Thyroid gland (tissue), 4 donors: Measurements from ENCODE around the gene TRAIP. TPM values are rescaled to one million over a fixed set of nuclear protein-coding genes. Genes with fewer than 3 reads are reported as not detected.

ENCODE experiments used
- DNase-seq, 2 donors: peaks; one replicate each; pipeline ENCODE4 v3.0.0-alpha.2; 2019
- H3K27ac ChIP-seq, 3 donors: fragments of 200-600 bp; sonication (generic); 1 replicate in 2 of 3; 2 replicates in 1 of 3; pipeline ENCODE4 v1.5.1; 2016 to 2019; ENCODE audit warnings: mild to moderate bottlenecking in 1 of 3, moderate library complexity in 1 of 3
- H3K27me3 ChIP-seq: fragments of 200-600 bp; sonication (generic); one replicate; pipeline ENCODE4 v1.5.1; 2019
- H3K36me3 ChIP-seq, 2 donors: fragments of 200-600 bp; sonication (generic); one replicate each; pipeline ENCODE4 v1.5.1; 2016 to 2019
- H3K4me1 ChIP-seq, 2 donors: fragments of 200-600 bp; sonication (generic); one replicate each; pipeline ENCODE4 v1.5.1; 2017 to 2019
- H3K4me3 ChIP-seq, 3 donors: fragments of 200-600 bp; sonication (generic); replicated peaks in 1 of 3; 1 replicate in 2 of 3; 2 replicates in 1 of 3; pipeline ENCODE4 v1.5.1; 2016; ENCODE audit warnings: mild to moderate bottlenecking in 1 of 3
- H3K9me3 ChIP-seq: fragments of 200-600 bp; sonication (generic); one replicate; pipeline ENCODE4 v1.5.1; 2017
- POLR2A ChIP-seq, 2 donors: fragments of 450-650 bp; IDR thresholded peaks; one replicate each; pipeline ENCODE4 v1.6.1; 2017; ENCODE audit warnings: antibody characterized with exemption in 2 of 2, mild to moderate bottlenecking in 2 of 2, moderate library complexity in 1 of 2
- WGBS, 2 donors: methylation state at CpG; one replicate each; pipeline ENCODE4 v1.1.5; 2017; 5-methylcytosine and 5-hydroxymethylcytosine counted together
- intact Hi-C: fragments of 100-400 bp; cut with DNase I; formaldehyde crosslinking; loops from one replicate; pipeline ENCODE4 v1.15.1; 2023
- total RNA-seq, 4 donors: library from RNA; depleted of rRNA; stranded (reverse); fragments of >200 nt; gene quantifications; one replicate each; pipeline ENCODE4 v1.2.3, GENCODE V29; 2016
- TF ChIP-seq, protein P1 (sequence below), 6 experiments: fragments of 200-600 bp in 3 of 6; fragments of 450-650 bp in 3 of 6; sonication (generic) in 3 of 6; IDR thresholded peaks; one replicate each; pipeline ENCODE4 v1.5.1; 2016 to 2019; ENCODE audit warnings: antibody characterized with exemption in 6 of 6, mild to moderate bottlenecking in 2 of 6, inconsistent platforms in 1 of 6, moderate library complexity in 1 of 6

The TRAIP gene
- total RNA-seq, 4 donors from 2014 or later, result 0.73 to 7.0 (median 3.3) TPM

GRCh38 chr3:49788056-49788455 lies 68.3 kb downstream of the TRAIP start:
- TF ChIP-seq, protein P1, sequence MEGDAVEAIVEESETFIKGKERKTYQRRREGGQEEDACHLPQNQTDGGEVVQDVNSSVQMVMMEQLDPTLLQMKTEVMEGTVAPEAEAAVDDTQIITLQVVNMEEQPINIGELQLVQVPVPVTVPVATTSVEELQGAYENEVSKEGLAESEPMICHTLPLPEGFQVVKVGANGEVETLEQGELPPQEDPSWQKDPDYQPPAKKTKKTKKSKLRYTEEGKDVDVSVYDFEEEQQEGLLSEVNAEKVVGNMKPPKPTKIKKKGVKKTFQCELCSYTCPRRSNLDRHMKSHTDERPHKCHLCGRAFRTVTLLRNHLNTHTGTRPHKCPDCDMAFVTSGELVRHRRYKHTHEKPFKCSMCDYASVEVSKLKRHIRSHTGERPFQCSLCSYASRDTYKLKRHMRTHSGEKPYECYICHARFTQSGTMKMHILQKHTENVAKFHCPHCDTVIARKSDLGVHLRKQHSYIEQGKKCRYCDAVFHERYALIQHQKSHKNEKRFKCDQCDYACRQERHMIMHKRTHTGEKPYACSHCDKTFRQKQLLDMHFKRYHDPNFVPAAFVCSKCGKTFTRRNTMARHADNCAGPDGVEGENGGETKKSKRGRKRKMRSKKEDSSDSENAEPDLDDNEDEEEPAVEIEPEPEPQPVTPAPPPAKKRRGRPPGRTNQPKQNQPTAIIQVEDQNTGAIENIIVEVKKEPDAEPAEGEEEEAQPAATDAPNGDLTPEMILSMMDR (IDR thresholded peaks at IDR 0.05), result no peak
- TF ChIP-seq POLR2A (IDR thresholded peaks at IDR 0.05), result no peak
- intact Hi-C loops, result loop anchor here (5.0 kb wide), 1 partner anchor 66 kb away; the partner anchor contains the start of gene GMPPB
- 92 to 97% methylated on average over 2 of the region's 2 CpGs for WGBS, 2 donors

DNA sequence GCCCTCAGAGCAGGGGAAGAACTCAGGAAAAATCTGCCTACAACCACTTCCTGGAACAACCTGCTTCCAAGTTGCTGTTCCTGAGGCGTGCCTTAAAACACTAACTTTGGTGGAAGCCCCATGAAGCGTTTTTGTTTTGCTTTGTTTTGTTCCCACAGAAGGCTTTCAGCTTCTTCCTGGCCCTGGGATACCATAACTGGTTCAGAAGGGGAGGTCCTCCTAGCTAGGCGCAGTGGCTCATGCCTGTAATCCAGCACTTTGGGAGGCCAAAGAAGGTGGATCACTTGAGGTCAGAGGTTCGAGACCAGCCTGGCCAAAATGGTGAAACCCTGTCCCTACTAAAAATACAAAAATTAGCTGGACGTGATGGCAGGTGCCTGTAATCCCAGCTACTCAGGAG lies 68.8 kb downstream of the TRAIP start:
- Histone ChIP-seq H3K27me3 (no peaks in the 10 kb centered on the region), H3K27ac (peak overlapping the region in 1 of 3 donors; percentile 98), H3K4me3 (no peak overlapping the region), H3K36me3 (no peaks in the 10 kb centered on the region), H3K9me3 (no peaks in the 10 kb centered on the region), H3K4me1 (peaks cover 11 to 28% of the 10 kb centered on the region in 2 donors)
- 85 to 89% methylated on average over 5 of the region's 5 CpGs for WGBS, 2 donors
- intact Hi-C loops, result loop anchor here (5.0 kb wide), 1 partner anchor 65 kb away; the partner anchor contains the start of gene GMPPB
- TF ChIP-seq, protein P1 (IDR thresholded peaks at IDR 0.05), result no peak
- no peak for TF ChIP-seq POLR2A (IDR thresholded peaks at IDR 0.05)
- DNase-seq, result no peak

More at GRCh38 chr3:49788056-49788455, 68.3 kb downstream of the TRAIP start:
- Histone ChIP-seq H3K4me3 (no peak overlapping the region), H3K27ac (no peak overlapping the region), H3K9me3 (no peaks in the 10 kb centered on the region), H3K4me1 (peaks cover 11 to 28% of the 10 kb centered on the region in 2 donors), H3K27me3 (no peaks in the 10 kb centered on the region), H3K36me3 (no peaks in the 10 kb centered on the region)
- no peak for DNase-seq

- TF ChIP-seq POLR2A (IDR thresholded peaks at IDR 0.05), result no peak
- TF ChIP-seq, protein P1 (IDR thresholded peaks at IDR 0.05), result no peak
- Histone ChIP-seq H3K27ac (peak overlapping the region; percentile 97 to 98 (median 97)), H3K4me3 (no peak overlapping the region), H3K36me3 (no peaks in the 10 kb centered on the region), H3K27me3 (no peaks in the 10 kb centered on the region), H3K9me3 (no peaks in the 10 kb centered on the region), H3K4me1 (peaks cover 11 to 28% of the 10 kb centered on the region in 2 donors)
- no peak for DNase-seq
- intact Hi-C loops, result loop anchor here (5.0 kb wide), 1 partner anchor 65 kb away; the partner anchor contains the start of gene GMPPB
- WGBS, 2 donors, result 75 to 86% methylated on average over 3 of the region's 3 CpGs
Measured at GRCh38 chr3:49787182-49787464, 69.2 kb downstream of the TRAIP start.

DNA sequence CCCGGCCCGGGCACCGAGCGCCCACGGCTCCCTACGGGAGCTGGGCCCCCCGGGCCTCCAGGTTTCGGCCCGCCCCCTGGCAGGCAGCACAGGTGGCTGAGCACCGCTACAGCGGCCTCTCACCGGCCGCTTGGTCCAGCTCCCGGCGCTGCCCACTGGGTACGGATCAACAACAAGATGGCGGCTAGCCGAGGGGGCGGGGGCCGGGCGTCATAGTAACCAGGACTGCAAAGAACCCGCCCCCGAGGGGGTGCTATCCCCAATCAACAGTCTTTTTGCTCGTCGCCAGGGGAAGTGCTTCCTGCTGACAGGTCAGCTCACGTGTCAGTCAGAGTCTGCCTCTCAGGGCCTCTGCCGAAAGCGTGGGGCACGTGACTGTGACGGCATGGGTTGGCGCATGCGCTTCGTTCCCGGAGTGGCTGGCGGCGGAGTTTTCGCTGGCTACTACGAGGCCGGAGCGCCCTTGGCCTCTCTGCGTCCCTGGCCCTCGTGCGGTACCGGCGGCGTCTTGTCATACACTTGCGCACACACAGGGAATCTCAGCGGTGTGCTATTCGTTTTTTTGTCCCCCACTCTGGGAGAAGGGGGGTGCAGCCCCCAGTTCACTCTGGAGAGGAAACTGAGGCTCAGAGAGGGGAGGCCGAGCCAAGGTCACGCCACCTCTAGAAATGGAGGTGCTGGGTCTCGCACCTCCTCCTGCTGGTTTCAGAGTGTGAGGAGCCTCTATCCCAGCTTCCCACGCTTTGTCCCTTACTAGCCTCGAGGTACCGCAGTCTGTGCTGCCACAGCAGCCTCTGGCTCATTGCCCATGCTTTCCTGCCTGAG lies 69.8 kb downstream of the TRAIP start, which contains the start of gene IP6K1:
TSS of gene IP6K1 (minus strand) at position 186 of the 825 bp plus-strand sequence. CDS start 38,502 bp downstream, outside the sequence.
- intact Hi-C loops, result loop anchor here (5.0 kb wide), 1 partner anchor 64 kb away; the partner anchor contains the start of gene GMPPB
- peak; percentile 100 for DNase-seq
- TF ChIP-seq, protein P1 (IDR thresholded peaks at IDR 0.05), result peak in 2 of 6 experiments; percentile 6 to 21
- TF ChIP-seq POLR2A (IDR thresholded peaks at IDR 0.05), result peak; percentile 78 to 92
- Histone ChIP-seq H3K27ac (peak within 1 kb of the TSS; percentile 97 to 98 (median 97)), H3K9me3 (no peaks in the 10 kb centered on the region), H3K4me1 (peaks cover 11 to 28% of the 10 kb centered on the region in 2 donors), H3K36me3 (peaks cover 0 to 2% of the 10 kb centered on the region in 2 donors), H3K27me3 (no peaks in the 10 kb centered on the region), H3K4me3 (peak within 1 kb of the TSS; percentile 79 to 95 (median 87))
- WGBS, 2 donors, result 5 to 11% methylated on average over 21 to 33 of the region's 55 CpGs
